Smooth muscle cell (in vitro differentiated cells): ENCODE measurements around the gene TBC1D8B. TPM values are rescaled to one million over a fixed set of nuclear protein-coding genes. Genes with fewer than 3 reads are reported as not detected.

Experiments used
- DNase-seq: peaks from one replicate; lab custom pipeline; 2025; ENCODE audit not compliant: unreplicated experiment; lab: John Stamatoyannopoulos, UW
- H2AFZ ChIP-seq: fragments of 200-600 bp; sonication (generic); 2 replicates; pipeline ENCODE4 v1.6.0; 2016; ENCODE audit warnings: antibody characterized with exemption, low read depth, mild to moderate bottlenecking
- H3F3A ChIP-seq: fragments of 200-600 bp; sonication (generic); 2 replicates; pipeline ENCODE4 v1.6.0; 2017; ENCODE audit warnings: antibody characterized with exemption, low read depth
- H3K27ac ChIP-seq: fragments of 200-600 bp; sonication (generic); 2 replicates; pipeline ENCODE4 v1.5.1; 2016; ENCODE audit warnings: low read depth, mild to moderate bottlenecking
- H3K27me3 ChIP-seq: fragments of 200-600 bp; sonication (generic); 2 replicates; pipeline ENCODE4 v1.6.1; 2016; ENCODE audit warnings: low read depth, mild to moderate bottlenecking
- H3K36me3 ChIP-seq: fragments of 200-600 bp; sonication (generic); 2 replicates; pipeline ENCODE4 v1.5.1; 2016; ENCODE audit warnings: low read depth
- H3K4me1 ChIP-seq: fragments of 200-600 bp; sonication (generic); 2 replicates; pipeline ENCODE4 v1.5.1; 2016; ENCODE audit warnings: low read depth
- H3K4me2 ChIP-seq: fragments of 200-600 bp; sonication (generic); 2 replicates; pipeline ENCODE4 v1.6.0; 2016; ENCODE audit warnings: mild to moderate bottlenecking
- H3K4me3 ChIP-seq: fragments of 200-600 bp; sonication (generic); 2 replicates; pipeline ENCODE4 v1.5.1; 2016; ENCODE audit warnings: mild to moderate bottlenecking
- H3K79me2 ChIP-seq: fragments of 200-600 bp; sonication (generic); 2 replicates; pipeline ENCODE4 v1.6.0; 2016; ENCODE audit warnings: low read depth, mild to moderate bottlenecking
- H3K9ac ChIP-seq: fragments of 200-600 bp; sonication (generic); 2 replicates; pipeline ENCODE4 v1.6.0; 2016; ENCODE audit warnings: low read depth
- H3K9me3 ChIP-seq: fragments of 200-600 bp; sonication (generic); replicated peaks from 2 replicates; pipeline ENCODE4 v1.5.1; 2016; ENCODE audit warnings: low read depth
- H4K20me1 ChIP-seq: fragments of 200-600 bp; sonication (generic); 2 replicates; pipeline ENCODE4 v1.6.0; 2016; ENCODE audit warnings: low read depth
- WGBS: methylation state at CpG from one replicate; pipeline ENCODE4 v1.1.7; 2016; ENCODE audit warnings: low lambda C conversion rate; 5-methylcytosine and 5-hydroxymethylcytosine counted together
- polyA plus RNA-seq: library from polyadenylated mRNA; unstranded; fragments of >200 nt; fragmentation: Nextera tagmentation; extraction: Ambion mirVana; gene quantifications from 2 replicates; pipeline ENCODE4 v1.2.1, GENCODE V29; 2016
- total RNA-seq: library from RNA; depleted of rRNA; stranded (reverse); fragments of >200 nt; gene quantifications from 2 replicates; pipeline ENCODE4 v1.2.3, GENCODE V29; 2014
- TF ChIP-seq, protein P1 (sequence below): fragments of 200-600 bp; sonication (generic); IDR thresholded peaks from 2 replicates; pipeline ENCODE4 v1.5.1; 2017; ENCODE audit warnings: borderline replicate concordance, mild to moderate bottlenecking, antibody characterized with exemption; ENCODE audit not compliant: insufficient read depth, poor library complexity, severe bottlenecking

TBC1D8B gene
- total and polyA plus RNA-seq, 2 experiments from 2014 or later: 9.2 to 21.8 TPM

GRCh38 chrX:106889468-106889867 lies 87.0 kb downstream of the TBC1D8B start:
- no peaks in the 10 kb centered on the region for H3K36me3 ChIP-seq
- H3K4me1 ChIP-seq: no peaks in the 10 kb centered on the region
- no peak for DNase-seq
- TF ChIP-seq, protein P1, sequence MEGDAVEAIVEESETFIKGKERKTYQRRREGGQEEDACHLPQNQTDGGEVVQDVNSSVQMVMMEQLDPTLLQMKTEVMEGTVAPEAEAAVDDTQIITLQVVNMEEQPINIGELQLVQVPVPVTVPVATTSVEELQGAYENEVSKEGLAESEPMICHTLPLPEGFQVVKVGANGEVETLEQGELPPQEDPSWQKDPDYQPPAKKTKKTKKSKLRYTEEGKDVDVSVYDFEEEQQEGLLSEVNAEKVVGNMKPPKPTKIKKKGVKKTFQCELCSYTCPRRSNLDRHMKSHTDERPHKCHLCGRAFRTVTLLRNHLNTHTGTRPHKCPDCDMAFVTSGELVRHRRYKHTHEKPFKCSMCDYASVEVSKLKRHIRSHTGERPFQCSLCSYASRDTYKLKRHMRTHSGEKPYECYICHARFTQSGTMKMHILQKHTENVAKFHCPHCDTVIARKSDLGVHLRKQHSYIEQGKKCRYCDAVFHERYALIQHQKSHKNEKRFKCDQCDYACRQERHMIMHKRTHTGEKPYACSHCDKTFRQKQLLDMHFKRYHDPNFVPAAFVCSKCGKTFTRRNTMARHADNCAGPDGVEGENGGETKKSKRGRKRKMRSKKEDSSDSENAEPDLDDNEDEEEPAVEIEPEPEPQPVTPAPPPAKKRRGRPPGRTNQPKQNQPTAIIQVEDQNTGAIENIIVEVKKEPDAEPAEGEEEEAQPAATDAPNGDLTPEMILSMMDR: no peak
- no peaks in the 10 kb centered on the region for H4K20me1 ChIP-seq
- no peaks in the 10 kb centered on the region for H3F3A ChIP-seq
- H3K9me3 ChIP-seq: no peaks in the 10 kb centered on the region
- H3K9ac ChIP-seq: no peak overlapping the region
- no peaks in the 10 kb centered on the region for H3K27me3 ChIP-seq
- 59% methylated on average over 1 of the region's 1 CpG for WGBS
- no peak overlapping the region for H3K4me2 ChIP-seq
- no peaks in the 10 kb centered on the region for H3K79me2 ChIP-seq
- H3K27ac ChIP-seq: no peak overlapping the region
- no peak overlapping the region for H2AFZ ChIP-seq
- H3K4me3 ChIP-seq: no peak overlapping the region

- no peaks in the 10 kb centered on the region for H3K27me3 ChIP-seq
- WGBS: 77% methylated on average over 7 of the region's 7 CpGs
- TF ChIP-seq, protein P1: no peak
Observed at GRCh38 chrX:106891762-106892460, 89.4 kb downstream of the TBC1D8B start.

GRCh38 chrX:106894392-106894909 lies 92.0 kb downstream of the TBC1D8B start:
- H3K9me3 ChIP-seq: no peaks in the 10 kb centered on the region
- 24% methylated on average over 6 of the region's 6 CpGs for WGBS
- H3K4me1 ChIP-seq: no peaks in the 10 kb centered on the region
- H3F3A ChIP-seq: no peaks in the 10 kb centered on the region
- H3K4me3 ChIP-seq: no peak overlapping the region
- H3K27ac ChIP-seq: peak overlapping the region; percentile 47
- no peaks in the 10 kb centered on the region for H3K79me2 ChIP-seq
- DNase-seq: no peak
- no peak overlapping the region for H3K9ac ChIP-seq
- H3K36me3 ChIP-seq: no peaks in the 10 kb centered on the region
- no peak overlapping the region for H2AFZ ChIP-seq
- TF ChIP-seq, protein P1: peak; percentile 66
- H4K20me1 ChIP-seq: no peaks in the 10 kb centered on the region
- no peak overlapping the region for H3K4me2 ChIP-seq
- no peaks in the 10 kb centered on the region for H3K27me3 ChIP-seq

More at GRCh38 chrX:106891762-106892460, 89.4 kb downstream of the TBC1D8B start:
- H3K36me3 ChIP-seq: no peaks in the 10 kb centered on the region
- H3K9me3 ChIP-seq: no peaks in the 10 kb centered on the region
- DNase-seq: no peak
- H3K4me1 ChIP-seq: no peaks in the 10 kb centered on the region
- no peaks in the 10 kb centered on the region for H3F3A ChIP-seq
- H3K4me3 ChIP-seq: no peak overlapping the region
- no peak overlapping the region for H3K27ac ChIP-seq
- H3K79me2 ChIP-seq: no peaks in the 10 kb centered on the region
- H3K4me2 ChIP-seq: no peak overlapping the region
- H3K9ac ChIP-seq: no peak overlapping the region
- no peaks in the 10 kb centered on the region for H4K20me1 ChIP-seq
- no peak overlapping the region for H2AFZ ChIP-seq

GRCh38 chrX:106894978-106895452 lies 92.5 kb downstream of the TBC1D8B start:
- Histone ChIP-seq H3K9ac (no peak overlapping the region), H3K27ac (peak overlapping the region; percentile 47), H2AFZ (no peak overlapping the region), H3F3A (no peaks in the 10 kb centered on the region), H3K4me3 (no peak overlapping the region), H4K20me1 (no peaks in the 10 kb centered on the region), H3K79me2 (no peaks in the 10 kb centered on the region), H3K36me3 (no peaks in the 10 kb centered on the region), H3K4me1 (no peaks in the 10 kb centered on the region), H3K4me2 (peak overlapping the region; percentile 57), H3K27me3 (no peaks in the 10 kb centered on the region), H3K9me3 (no peaks in the 10 kb centered on the region)
- 48% methylated on average over 3 of the region's 3 CpGs for WGBS
- TF ChIP-seq, protein P1: no peak
- no peak for DNase-seq
